IPS-18a (cell line): ENCODE results near the gene PPM1G.
"Not testable (repeated sequence)": the region's sequence is repeated elsewhere in the genome, so short reads cannot be mapped to it uniquely, and the experiment has no call there.

Experiments
- H3K27ac ChIP-seq: one replicate; pipeline ENCODE4 v1.5.1; 2013; ENCODE audit warnings: low read length
- H3K27me3 ChIP-seq: one replicate; pipeline ENCODE4 v1.6.1; 2013; ENCODE audit warnings: mild to moderate bottlenecking, low read length; ENCODE audit not compliant: control insufficient read depth, insufficient read depth
- H3K36me3 ChIP-seq: one replicate; pipeline ENCODE4 v1.6.1; 2013; ENCODE audit warnings: low read depth, low read length; ENCODE audit not compliant: control insufficient read depth
- H3K4me1 ChIP-seq: one replicate; pipeline ENCODE4 v1.6.1; 2013; ENCODE audit warnings: low read depth, low read length; ENCODE audit not compliant: control insufficient read depth
- H3K4me3 ChIP-seq: one replicate; pipeline ENCODE4 v1.5.1; 2013; ENCODE audit warnings: low read length
- H3K9ac ChIP-seq: one replicate; pipeline ENCODE4 v1.6.1; 2013; ENCODE audit warnings: mild to moderate bottlenecking, low read length, moderate library complexity
- H3K9me3 ChIP-seq: one replicate; pipeline ENCODE4 v1.6.1; 2013; ENCODE audit warnings: low read depth, low read length; ENCODE audit not compliant: control insufficient read depth

Gene PPM1G

GRCh38 chr2:27431395-27431794, 22.0 kb upstream of the PPM1G start:
- H3K27me3 ChIP-seq = peaks cover 5% of the 10 kb centered on the region
- H3K9ac ChIP-seq = no peak overlapping the region
- H3K36me3 ChIP-seq = peaks cover 32% of the 10 kb centered on the region
- H3K4me3 ChIP-seq = no peak overlapping the region
- no peaks in the 10 kb centered on the region for H3K9me3 ChIP-seq
- H3K4me1 ChIP-seq = peaks cover 14% of the 10 kb centered on the region
- no peak overlapping the region for H3K27ac ChIP-seq

- Histone ChIP-seq H3K4me1 (peaks cover 14% of the 10 kb centered on the region), H3K9ac (peak overlapping the region; percentile 83), H3K4me3 (peak overlapping the region; percentile 73), H3K27me3 (peaks cover 5% of the 10 kb centered on the region), H3K27ac (peak overlapping the region; percentile 47), H3K9me3 (no peaks in the 10 kb centered on the region), H3K36me3 (peaks cover 10% of the 10 kb centered on the region)
Observed at GRCh38 chr2:27428978-27429541, 19.7 kb upstream of the PPM1G start.

GRCh38 chr2:27428213-27428977, 19.0 kb upstream of the PPM1G start, which contains the start of gene NRBP1:
TSS of gene NRBP1 (plus strand) at chr2:27428631. CDS start at chr2:27433274, 4,643 bp downstream.
- Histone ChIP-seq H3K9ac (peak within 1 kb of the TSS; percentile 83), H3K4me3 (peak within 1 kb of the TSS; percentile 73), H3K27ac (peak within 1 kb of the TSS; percentile 47), H3K27me3 (peaks cover 5% of the 10 kb centered on the region), H3K4me1 (peaks cover 14% of the 10 kb centered on the region), H3K36me3 (peaks cover 3% of the 10 kb centered on the region), H3K9me3 (no peaks in the 10 kb centered on the region)

- H3K27me3 ChIP-seq = peaks cover 5% of the 10 kb centered on the region
- no peaks in the 10 kb centered on the region for H3K9me3 ChIP-seq
- H3K9ac ChIP-seq = peak overlapping the region; percentile 83
- no peaks in the 10 kb centered on the region for H3K36me3 ChIP-seq
- H3K4me1 ChIP-seq = peaks cover 14% of the 10 kb centered on the region
- H3K27ac ChIP-seq = no peak overlapping the region
- peak overlapping the region; percentile 68 for H3K4me3 ChIP-seq
Observed at GRCh38 chr2:27427863-27428212, 18.4 kb upstream of the PPM1G start.

GRCh38 chr2:27425039-27425438, 15.6 kb upstream of the PPM1G start:
- H3K27me3 ChIP-seq, H3K36me3 ChIP-seq, H3K9ac ChIP-seq, H3K9me3 ChIP-seq, H3K27ac ChIP-seq, H3K4me3 ChIP-seq: not testable (repeated sequence)
- H3K4me1 ChIP-seq = peaks cover 13% of the 10 kb centered on the region

- H3K27me3 ChIP-seq = no peaks in the 10 kb centered on the region
- no peaks in the 10 kb centered on the region for H3K36me3 ChIP-seq
- no peak overlapping the region for H3K9ac ChIP-seq
- H3K4me1 ChIP-seq = peaks cover 6% of the 10 kb centered on the region
- no peak overlapping the region for H3K27ac ChIP-seq
- no peaks in the 10 kb centered on the region for H3K9me3 ChIP-seq
- no peak overlapping the region for H3K4me3 ChIP-seq
Observed at GRCh38 chr2:27422958-27423357, 13.6 kb upstream of the PPM1G start.

GRCh38 chr2:27421660-27422250, 12.4 kb upstream of the PPM1G start:
- Histone ChIP-seq H3K4me3 (no peak overlapping the region), H3K36me3 (no peaks in the 10 kb centered on the region), H3K9ac (no peak overlapping the region), H3K27me3 (no peaks in the 10 kb centered on the region), H3K9me3 (no peaks in the 10 kb centered on the region), H3K27ac (no peak overlapping the region), H3K4me1 (no peaks in the 10 kb centered on the region)

GRCh38 chr2:27420996-27421395, 11.6 kb upstream of the PPM1G start:
- H3K9me3 ChIP-seq = no peaks in the 10 kb centered on the region
- no peak overlapping the region for H3K9ac ChIP-seq
- H3K27me3 ChIP-seq = no peaks in the 10 kb centered on the region
- no peak overlapping the region for H3K4me3 ChIP-seq
- no peaks in the 10 kb centered on the region for H3K36me3 ChIP-seq
- H3K27ac ChIP-seq = no peak overlapping the region
- no peaks in the 10 kb centered on the region for H3K4me1 ChIP-seq

GRCh38 chr2:27416151-27416550, 6.8 kb upstream of the PPM1G start:
- H3K9me3 ChIP-seq = no peaks in the 10 kb centered on the region
- no peaks in the 10 kb centered on the region for H3K36me3 ChIP-seq
- H3K9ac ChIP-seq = no peak overlapping the region
- H3K4me3 ChIP-seq = no peak overlapping the region
- no peaks in the 10 kb centered on the region for H3K4me1 ChIP-seq
- H3K27ac ChIP-seq = no peak overlapping the region
- no peaks in the 10 kb centered on the region for H3K27me3 ChIP-seq

GRCh38 chr2:27412419-27413152, 3.2 kb upstream of the PPM1G start:
- Histone ChIP-seq H3K9me3 (no peaks in the 10 kb centered on the region), H3K4me3 (no peak overlapping the region), H3K27me3 (no peaks in the 10 kb centered on the region), H3K4me1 (peaks cover 5% of the 10 kb centered on the region), H3K27ac (no peak overlapping the region), H3K9ac (no peak overlapping the region), H3K36me3 (no peaks in the 10 kb centered on the region)

- H3K9me3 ChIP-seq = no peaks in the 10 kb centered on the region
- H3K4me3 ChIP-seq = peak overlapping the region; percentile 79
- peak overlapping the region; percentile 55 for H3K27ac ChIP-seq
- peak overlapping the region; percentile 91 for H3K9ac ChIP-seq
- H3K27me3 ChIP-seq = no peaks in the 10 kb centered on the region
- peaks cover 5% of the 10 kb centered on the region for H3K4me1 ChIP-seq
- no peaks in the 10 kb centered on the region for H3K36me3 ChIP-seq
Observed at GRCh38 chr2:27408601-27409320, 630 bp downstream of the PPM1G start.
